ENCODE data around the gene FAM180B.

FAM180B gene

DNA sequence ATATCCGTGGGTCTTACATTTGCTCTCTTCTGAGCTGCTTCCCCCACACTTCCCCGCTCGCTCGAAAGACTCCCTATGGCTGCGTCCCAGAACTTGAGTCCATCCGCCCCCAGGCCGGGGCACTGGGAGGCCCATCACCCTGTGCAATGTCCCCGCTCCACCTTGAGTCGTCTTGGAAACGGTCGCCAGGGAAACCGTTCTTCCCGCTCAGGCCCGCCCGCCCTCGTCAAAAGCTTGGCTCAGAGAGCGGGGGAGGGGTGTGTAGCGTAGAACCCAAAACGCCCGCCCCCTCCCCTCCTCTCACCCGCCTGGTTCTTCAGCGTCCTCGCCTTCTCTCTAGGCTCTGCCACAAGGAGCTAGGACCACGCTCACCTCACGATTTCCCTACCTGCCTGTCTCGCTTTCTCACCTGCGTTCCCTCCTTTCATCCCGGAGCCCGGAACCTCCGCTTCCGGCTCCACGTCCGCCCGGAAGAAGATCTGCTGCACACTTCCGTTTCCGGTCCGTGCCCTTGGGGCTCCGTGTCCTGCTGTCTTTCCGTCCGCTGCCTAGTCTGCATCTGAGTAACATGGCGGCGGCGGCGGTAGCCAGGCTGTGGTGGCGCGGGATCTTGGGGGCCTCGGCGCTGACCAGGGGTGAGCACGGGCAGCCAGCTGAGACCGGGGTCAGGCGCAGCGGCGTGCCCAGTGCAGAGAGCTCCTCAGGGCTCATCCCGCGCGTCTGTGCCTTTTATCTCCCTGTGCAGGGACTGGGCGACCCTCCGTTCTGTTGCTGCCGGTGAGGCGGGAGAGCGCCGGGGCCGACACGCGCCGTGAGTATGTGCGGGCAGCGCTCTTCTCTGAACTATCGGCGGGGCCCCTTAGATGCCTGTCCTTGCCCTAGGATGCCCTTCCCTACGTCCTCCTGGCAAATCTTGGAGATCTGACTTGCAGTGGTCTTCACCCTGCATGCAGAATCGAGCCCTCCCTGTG, 7.7 kb upstream of the FAM180B start, which contains the start of the genes KBTBD4 and NDUFS3:
Gene KBTBD4, minus strand, starts transcription at position 447 of the 971 bp plus-strand sequence. Its CDS starts 19 bp downstream, at position 428.
Gene NDUFS3, plus strand, starts transcription at position 551 of the 971 bp plus-strand sequence. Its CDS starts 18 bp downstream, at position 569.
- TF ChIP-seq, protein P1, sequence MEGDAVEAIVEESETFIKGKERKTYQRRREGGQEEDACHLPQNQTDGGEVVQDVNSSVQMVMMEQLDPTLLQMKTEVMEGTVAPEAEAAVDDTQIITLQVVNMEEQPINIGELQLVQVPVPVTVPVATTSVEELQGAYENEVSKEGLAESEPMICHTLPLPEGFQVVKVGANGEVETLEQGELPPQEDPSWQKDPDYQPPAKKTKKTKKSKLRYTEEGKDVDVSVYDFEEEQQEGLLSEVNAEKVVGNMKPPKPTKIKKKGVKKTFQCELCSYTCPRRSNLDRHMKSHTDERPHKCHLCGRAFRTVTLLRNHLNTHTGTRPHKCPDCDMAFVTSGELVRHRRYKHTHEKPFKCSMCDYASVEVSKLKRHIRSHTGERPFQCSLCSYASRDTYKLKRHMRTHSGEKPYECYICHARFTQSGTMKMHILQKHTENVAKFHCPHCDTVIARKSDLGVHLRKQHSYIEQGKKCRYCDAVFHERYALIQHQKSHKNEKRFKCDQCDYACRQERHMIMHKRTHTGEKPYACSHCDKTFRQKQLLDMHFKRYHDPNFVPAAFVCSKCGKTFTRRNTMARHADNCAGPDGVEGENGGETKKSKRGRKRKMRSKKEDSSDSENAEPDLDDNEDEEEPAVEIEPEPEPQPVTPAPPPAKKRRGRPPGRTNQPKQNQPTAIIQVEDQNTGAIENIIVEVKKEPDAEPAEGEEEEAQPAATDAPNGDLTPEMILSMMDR (IDR thresholded peaks at IDR 0.05) = no peak
- peaks cover 0 to 33% (median 21%) of the 10 kb centered on the region in 4 donors for H3K4me1 ChIP-seq
- no peaks in the 10 kb centered on the region for H3K27me3 ChIP-seq
- intact Hi-C loops (cut with DNase I; ENCODE audit: low total_unique reads) = loop anchor here (5.0 to 10.0 kb wide), 2 partner anchors 164 to 188 kb away; partner anchors contain the start of gene FNBP4
- no peaks in the 10 kb centered on the region for H3K9me3 ChIP-seq
- peaks cover 40 to 60% (median 52%) of the 10 kb centered on the region in 3 donors for H3K36me3 ChIP-seq
- peak within 1 kb of the TSS; percentile 83 to 100 for H3K4me3 ChIP-seq
- DNase-seq = peak; percentile 89 to 91
- peak within 1 kb of the TSS; percentile 79 to 88 for H3K27ac ChIP-seq

DNA sequence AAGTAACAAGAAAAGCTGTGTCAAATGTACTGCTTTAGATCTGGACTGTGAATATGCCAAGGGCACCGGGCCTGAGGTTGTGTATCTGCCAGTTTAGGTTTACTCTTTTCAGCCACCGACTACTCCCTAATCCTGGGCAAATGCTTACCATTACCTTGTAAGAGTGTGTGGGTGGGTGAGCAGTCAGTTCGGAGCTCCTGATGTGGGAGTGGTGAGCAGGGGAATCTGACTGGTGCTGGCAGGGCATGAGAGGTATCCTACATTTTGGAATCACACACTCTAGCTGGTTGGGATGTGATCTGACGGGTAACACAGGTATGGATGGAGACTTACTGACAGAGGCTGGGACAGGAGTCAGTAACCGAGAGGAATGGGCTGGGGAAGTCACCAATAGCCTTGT, 2.6 kb upstream of the FAM180B start:
- TF ChIP-seq, protein P1 (IDR thresholded peaks at IDR 0.05) = no peak
- Histone ChIP-seq H3K27me3 (peaks cover 0 to under 1% of the 10 kb centered on the region in 2 donors), H3K4me1 (peaks cover 0 to 14% (median 9%) of the 10 kb centered on the region in 4 donors), H3K27ac (no peak overlapping the region), H3K4me3 (no peak overlapping the region), H3K9me3 (no peaks in the 10 kb centered on the region), H3K36me3 (peaks cover 33 to 53% (median 45%) of the 10 kb centered on the region in 3 donors)
- intact Hi-C loops (cut with DNase I; ENCODE audit: low total_unique reads) = no loop called here
- DNase-seq = no peak

DNA sequence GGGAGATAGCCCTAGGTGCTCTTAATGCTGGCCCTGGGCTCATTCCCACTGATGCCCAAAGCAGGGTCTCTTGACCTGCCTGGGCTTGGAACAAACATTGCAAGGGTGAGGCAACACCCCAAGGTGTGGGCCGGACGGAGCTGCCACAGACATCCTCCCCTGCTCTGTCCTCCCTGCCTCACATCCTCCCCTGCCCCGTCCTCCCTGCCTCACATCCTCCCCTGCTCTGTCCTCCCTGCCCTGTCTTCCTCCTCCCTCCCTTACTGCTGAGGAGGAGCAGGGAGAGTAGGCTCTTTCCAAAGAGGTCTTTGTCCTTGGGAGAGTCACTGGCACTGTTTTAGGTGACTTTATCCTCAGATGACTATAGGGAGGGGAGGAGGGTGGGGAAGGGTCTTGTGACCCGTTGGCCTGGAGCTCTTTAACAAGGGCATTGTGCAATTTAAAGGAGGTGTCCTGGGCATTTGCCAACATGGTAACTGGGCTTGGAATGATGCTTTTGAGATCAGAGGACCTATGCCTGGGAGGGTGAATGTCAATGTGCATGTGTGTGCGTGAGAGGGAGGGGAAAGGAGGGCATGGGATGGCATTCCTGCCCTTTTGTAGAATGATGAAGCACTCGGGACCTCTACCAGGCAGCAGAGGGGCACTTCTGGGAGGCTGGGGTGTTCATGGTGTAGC, 700 bp downstream of the FAM180B start:
- TF ChIP-seq, protein P1 (IDR thresholded peaks at IDR 0.05) = no peak
- H3K27me3 ChIP-seq = peaks cover 0 to 30% of the 10 kb centered on the region in 2 donors
- DNase-seq = peak in 1 of 2 donors; percentile 55
- H3K4me1 ChIP-seq = peaks cover 0 to 5% (median 0%) of the 10 kb centered on the region in 4 donors
- H3K36me3 ChIP-seq = peaks cover 20 to 39% (median 28%) of the 10 kb centered on the region in 3 donors
- intact Hi-C loops (cut with DNase I; ENCODE audit: low total_unique reads) = no loop called here
- no peak overlapping the region for H3K27ac ChIP-seq
- H3K4me3 ChIP-seq = no peak overlapping the region
- no peaks in the 10 kb centered on the region for H3K9me3 ChIP-seq

DNA sequence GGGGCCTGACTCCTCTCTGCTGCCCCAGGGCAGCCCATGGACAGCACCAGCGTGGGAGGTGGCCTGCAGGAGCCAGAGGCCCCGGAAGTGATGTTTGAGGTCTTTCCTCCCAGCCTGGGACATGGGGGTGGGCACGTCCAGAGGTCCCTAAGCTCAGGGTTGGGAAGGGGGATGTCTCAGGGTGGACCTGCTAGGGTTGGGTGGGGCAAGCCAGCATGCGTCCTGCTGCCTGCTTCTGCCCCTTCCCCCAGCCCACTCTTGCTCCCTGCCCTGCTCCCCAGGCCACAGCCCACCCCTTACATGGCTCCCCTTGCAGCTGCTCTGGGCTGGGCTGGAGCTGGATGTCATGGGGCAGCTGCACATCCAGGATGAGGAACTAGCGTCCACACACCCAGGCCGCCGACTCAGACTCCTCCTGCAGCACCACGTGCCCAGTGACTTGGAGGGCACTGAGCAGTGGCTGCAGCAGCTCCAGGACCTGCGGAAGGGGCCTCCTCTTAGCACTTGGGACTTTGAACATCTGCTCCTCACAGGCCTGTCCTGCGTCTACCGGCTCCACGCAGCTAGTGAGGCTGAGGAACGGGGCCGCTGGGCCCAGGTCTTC, 1.3 kb downstream of the FAM180B start:
- Histone ChIP-seq H3K4me3 (no peak overlapping the region), H3K36me3 (peaks cover 13 to 32% (median 23%) of the 10 kb centered on the region in 3 donors), H3K27me3 (peaks cover 0 to 35% of the 10 kb centered on the region in 2 donors), H3K27ac (no peak overlapping the region), H3K9me3 (no peaks in the 10 kb centered on the region), H3K4me1 (peaks cover 0 to 5% (median 0%) of the 10 kb centered on the region in 4 donors)
- DNase-seq = peak; percentile 81
- TF ChIP-seq, protein P1 (IDR thresholded peaks at IDR 0.05) = no peak
- intact Hi-C loops (cut with DNase I; ENCODE audit: low total_unique reads) = no loop called here

DNA sequence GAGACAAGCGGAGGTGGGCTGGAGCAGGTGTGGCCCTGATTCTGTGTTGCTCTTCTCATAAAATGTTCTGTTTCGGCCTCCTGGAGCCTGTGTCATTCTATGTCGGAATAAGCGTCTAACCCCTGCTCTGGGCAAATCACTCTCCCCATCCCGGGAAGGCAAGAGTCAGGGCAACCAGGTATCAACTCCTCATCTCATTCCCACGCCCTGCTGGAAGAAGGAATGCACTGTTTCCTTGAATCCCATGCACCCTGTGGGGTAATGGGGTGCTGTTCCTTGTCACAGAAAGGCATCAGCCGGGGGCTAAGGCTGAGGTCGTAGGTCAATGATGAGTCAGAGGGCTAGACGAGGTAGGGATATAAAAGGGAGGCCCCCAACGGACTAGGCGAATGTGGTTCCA, 2.6 kb downstream of the FAM180B start:
- H3K9me3 ChIP-seq = no peaks in the 10 kb centered on the region
- no peak for DNase-seq
- peaks cover 0 to 13% (median 7%) of the 10 kb centered on the region in 4 donors for H3K4me1 ChIP-seq
- intact Hi-C loops (cut with DNase I; ENCODE audit: low total_unique reads) = no loop called here
- H3K4me3 ChIP-seq = no peak overlapping the region
- peaks cover 0 to 48% of the 10 kb centered on the region in 2 donors for H3K27me3 ChIP-seq
- TF ChIP-seq, protein P1 (IDR thresholded peaks at IDR 0.05) = no peak
- H3K36me3 ChIP-seq = peaks cover under 1 to 20% (median 11%) of the 10 kb centered on the region in 3 donors
- no peak overlapping the region for H3K27ac ChIP-seq

All from tibial artery (tissue), 4 donors.